Islet of Langerhans (tissue), 1 donor: ENCODE results near the gene P3H4.
"Not testable (repeated sequence)": the region's sequence is repeated elsewhere in the genome, so short reads cannot be mapped to it uniquely, and the experiment has no call there.

Source experiments
- FAIRE-seq: peaks from one replicate; lab custom pipeline; 2011; peaks lifted over from hg19 to GRCh38; lab: Jason Lieb, UNC

The P3H4 gene

DNA sequence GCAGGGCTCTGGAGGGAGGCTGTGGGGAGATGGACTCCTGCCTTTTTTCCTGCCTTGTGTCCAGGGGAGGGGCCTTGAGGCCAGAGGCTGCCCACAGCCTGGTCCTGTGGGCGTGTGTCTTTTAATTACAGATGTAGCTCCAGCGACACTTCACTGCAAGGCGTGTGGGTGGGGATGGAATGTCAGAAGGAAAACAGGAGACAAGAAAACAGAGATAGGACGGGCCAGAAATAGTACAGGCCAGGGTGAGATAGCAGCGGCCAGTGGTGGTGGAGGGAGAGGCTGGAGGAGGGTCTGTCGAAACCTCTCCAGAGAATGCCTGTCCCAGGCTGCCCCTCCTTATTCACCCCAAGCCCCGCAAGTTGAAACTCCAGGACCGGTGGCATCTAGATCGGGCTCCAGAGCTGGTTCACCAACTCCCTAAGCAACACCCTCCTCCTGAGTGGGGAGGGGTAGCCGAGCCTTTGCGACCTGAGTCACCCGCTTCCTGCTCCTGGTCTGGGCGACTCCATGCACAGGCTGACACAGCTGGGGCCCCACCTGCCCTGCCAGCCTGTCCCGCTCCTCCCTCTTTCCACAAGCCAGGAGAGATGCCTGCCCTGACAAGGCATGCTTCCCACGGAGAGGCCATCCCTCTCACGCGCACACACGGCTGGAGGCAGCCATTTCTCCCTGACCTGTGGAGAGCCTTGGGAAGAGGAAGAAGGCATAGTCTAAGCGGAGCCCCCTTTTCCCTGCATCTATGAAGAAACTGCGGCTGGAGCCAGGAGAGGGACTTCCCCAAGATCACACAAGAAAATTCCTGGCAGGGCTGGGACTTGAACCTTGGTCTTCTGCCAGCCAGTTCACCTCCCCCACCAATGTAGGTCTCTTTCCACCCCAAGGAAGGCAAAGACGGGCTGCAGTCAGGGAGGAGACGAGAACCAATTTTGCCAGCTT is 18.6 kb downstream of the P3H4 start:
- no peak for FAIRE-seq

DNA sequence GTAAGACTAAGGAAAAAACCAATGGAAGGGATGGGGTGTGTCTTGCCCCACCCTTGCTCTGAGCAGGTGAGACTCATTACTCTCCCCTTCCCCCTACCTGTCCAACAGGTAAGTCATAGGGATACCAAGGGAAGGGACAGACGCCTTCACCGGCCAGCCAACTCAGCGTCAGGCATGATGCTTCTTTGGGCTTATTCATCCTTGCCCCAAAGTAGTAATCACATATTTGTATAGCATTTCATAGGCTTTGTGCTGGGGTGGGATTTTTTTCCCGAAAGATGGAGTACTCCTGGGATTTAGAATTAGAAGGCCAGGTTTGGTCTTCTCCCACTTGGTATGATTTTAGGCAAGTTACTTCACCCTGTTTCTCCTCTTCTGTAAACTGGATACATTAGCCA is 24.7 kb downstream of the P3H4 start:
- FAIRE-seq = no peak

DNA sequence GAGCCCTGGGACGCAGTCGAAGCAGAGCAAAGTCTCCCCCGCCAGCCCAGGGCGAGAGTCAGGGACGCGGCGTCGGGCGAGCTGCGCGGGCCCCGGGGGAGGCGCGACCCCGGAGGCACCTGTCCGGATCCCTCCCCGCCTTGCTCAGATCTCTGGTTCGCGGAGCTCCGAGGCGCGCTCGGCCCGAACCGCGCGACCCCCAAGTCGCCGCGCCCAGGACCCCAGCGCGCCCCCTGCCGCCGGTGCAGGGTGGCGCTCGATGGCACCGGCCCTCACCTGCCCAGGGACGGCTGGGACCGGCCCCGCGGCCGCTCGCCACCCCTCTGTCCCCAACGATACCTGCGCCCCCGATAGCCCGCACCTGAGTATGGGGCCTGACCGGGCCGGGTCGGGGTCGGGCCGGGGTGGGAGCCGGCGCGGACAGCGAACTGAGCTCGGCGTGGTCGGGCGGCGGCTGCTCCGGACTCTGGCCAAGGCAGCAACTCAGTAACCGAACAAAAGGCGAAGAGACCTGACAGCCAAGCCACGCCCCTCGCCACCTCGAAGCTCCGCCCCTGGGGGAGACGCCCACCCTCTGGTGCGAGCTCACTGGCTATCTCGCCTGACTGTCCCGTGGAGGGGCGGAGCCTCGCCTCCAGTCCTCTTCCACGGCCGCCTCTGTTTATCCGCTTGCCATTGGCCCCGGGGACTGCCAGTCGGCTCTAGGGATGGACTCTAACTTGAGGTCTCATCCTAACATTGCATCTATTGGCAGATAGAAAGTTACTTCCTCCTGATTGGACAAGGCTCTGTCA is 25.3 kb downstream of the P3H4 start, which contains the start of gene JUP:
Gene JUP (minus strand): TSS at position 485 of the 794 bp plus-strand sequence. CDS start 14,857 bp downstream, outside the sequence.
- peak; percentile 98 for FAIRE-seq

DNA sequence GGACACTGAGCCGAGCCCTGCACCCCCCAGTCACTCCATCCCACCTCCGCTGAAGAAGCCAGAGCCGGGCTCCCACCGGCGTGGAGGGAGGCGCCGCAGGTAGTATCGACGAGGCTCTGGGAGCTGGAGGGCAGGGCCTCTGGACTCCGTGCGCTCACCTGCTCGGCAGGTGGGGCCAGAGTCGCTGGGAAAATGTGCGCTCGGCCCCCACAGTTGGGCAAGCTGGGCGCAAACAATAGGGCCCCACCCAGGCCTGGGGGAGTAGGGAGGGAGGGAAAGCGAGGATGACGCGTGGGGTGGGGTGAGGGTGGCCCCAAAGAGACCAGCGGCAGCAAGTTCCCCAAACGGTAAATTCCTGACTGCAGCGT is 25.9 kb downstream of the P3H4 start:
- no peak for FAIRE-seq

DNA sequence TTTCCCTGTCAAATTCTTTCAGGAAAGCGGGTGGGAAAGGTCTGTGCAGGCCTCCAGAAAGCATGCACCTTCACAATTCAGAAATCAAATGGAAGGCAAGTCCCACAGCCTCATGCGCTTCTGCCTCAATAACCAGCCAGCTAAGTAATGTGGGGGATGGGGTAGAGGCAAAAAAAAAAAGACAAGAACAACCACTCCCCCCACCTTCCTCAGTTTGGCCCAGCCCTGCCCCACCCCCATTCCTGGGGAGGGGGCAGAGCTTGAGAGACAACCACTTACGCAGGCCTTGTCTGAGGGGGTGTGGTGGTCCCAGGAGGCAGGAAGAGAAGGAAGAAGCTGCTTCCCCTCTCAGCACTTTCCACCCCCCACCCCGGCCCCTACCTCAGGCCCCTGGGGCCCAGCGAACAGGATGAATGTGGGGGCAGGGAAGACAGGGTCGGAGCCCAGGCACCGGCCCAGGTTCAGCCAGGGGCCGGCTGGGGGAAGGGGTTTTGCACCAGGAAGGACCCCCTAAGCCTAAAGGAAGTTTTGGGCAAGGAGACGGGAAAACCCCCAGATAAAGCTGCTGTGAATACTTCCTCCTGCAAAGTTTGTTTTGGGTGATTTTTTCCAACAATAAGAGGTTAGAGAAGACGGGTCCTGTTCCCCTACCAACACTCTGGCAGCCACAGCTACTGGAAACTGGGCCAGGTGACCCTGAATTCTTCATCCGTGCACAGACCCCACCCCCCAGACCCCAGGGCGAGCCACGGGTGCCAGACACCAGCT is 26.5 kb downstream of the P3H4 start:
- no peak for FAIRE-seq

DNA sequence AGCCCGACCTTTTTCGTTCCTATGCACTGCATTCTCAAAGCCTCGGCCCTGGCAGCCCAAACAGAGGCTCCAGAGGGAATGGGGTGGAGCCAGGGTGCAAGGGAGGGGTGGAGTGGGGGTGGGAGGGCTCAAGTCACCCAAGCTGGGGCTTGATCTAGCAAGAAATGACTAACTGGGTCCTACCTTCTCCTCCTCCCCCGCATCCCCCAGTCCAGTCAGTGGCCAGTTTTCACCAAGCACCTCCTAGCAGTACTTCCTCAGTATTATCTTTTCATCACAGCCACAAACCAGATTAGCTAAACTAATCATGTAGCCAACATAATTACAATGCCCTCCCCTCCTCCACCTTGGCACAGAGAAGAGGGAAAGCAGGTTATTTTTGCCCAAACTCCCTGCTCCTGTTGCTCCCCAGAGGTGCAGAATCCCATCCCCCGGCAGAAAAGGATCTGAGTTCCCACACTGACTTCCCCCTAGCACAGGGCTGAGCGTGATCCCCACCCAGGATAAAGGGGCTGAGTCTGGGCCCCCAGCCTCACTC is 27.5 kb downstream of the P3H4 start:
- no peak for FAIRE-seq

DNA sequence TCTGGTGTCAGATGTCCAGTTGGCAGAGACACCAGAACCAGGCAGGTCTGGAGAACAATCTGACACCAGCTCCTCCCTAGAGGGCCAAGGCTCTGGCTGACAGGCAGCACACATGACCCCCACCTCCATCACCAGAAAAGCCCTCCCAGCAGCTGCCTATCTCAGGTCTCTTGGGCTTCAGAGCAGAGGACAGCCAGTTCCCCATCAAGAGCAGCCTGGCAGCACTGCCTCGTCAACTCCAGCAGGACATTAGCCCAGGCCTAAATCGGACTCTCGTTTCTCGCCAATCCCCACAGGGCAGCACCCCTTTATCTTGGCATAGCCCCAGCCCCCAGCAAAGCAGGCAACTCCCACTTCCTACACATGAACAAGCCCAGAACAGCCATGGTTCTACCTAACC is 29.6 kb downstream of the P3H4 start:
- FAIRE-seq = no peak

DNA sequence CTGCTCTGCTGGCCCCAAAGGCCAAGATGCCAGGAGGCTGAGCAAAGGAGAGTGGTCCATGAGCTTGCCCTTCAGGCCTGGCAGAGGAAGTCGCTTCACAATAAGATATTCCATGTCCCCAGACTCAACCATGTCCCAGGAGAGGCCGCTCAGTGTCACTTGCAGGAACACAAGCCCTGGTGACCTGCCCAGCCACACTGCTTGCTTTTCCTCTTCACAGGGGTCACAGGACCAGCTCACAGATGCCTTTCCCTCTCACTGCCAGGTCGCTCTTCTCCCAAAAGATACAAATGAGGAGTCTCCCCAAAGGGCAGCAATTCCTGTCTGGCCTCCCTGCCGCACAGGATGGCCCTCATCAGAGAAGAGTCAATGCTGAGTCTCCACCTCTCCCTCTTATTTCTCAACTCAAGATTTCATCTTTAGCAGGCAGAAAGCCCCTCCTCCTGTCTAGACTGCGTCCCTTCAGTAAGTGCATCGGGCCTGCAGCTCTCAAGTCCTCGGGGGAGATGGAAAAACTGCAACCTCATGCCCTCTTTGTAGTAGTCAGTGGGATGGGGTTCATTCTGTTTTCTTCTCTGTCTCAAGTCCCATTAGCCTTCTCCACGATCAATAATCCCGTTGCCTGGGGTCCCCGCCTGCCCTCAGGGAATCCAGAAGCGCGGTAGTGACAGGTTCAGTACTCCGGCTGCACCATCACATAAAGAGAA is 30.2 kb downstream of the P3H4 start:
- no peak for FAIRE-seq

DNA sequence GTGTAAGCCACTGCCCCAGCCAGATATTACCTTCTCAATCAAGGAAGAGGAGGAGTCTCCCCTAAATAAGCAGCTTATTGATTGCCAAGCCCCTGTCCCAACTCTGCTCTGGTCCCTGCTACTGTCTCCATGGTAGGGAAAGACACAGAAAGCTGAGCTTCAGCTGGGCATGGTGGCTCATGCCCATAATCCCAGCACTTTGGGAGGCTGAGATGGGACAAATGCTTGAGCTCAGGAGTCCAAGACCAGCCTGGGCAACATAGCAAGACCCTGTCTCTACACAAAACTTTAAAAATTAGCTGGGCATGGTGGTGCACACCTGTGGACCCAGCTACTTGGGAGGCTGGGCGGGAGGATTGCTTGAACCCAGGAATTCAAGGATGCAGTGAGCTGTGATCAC is 31.8 kb downstream of the P3H4 start:
- FAIRE-seq = no peak

DNA sequence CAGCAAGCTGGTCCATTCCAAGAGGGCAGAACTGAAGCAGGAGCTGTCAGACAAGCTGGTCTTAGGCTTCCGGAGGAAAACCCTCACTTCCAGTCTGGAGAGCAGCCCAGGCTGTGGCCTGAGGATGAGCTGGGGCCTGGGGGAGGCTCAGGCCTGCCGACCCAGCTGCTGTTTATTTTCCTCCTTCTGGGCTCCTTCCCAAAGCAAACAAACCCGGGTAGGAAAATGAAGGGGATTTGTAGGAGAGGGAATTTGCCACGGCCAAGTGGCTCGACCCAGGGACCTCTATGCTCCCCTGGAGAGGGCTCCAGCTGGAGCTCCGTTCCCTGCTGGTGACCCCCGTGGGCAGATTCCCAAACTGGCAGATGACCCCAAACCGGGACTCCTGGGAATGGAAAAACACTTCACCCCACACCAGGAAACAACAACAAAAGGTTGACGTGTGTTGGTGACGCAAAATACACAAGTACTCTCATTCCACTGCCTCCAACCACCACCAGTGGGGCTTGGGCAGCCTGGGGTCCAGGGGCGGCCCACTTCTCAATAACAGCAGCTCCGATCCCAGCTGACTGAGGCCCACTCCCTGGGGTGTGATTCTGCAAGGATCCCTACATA is 34.1 kb downstream of the P3H4 start:
- FAIRE-seq = peak; percentile 82

DNA sequence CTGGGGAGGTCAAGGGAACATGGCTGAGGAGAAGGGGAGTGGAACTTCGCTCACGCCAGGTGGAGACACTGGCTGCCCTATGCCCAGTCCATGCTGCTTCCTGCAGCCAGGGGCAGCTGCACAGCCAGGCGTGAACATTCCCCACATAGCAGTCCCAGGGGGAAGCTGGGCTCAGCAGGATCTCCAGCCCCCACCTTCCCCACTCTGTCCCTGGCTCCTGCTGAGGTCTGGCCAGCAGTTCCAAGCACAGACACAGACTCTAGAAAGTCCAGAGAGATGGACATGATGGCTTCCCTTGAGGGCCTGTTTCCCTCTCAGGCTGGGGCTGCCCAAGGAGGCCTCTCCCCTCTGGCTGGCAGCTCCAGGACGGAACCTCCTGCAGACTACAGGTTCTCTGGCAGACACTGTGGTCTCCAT is 34.6 kb downstream of the P3H4 start:
- FAIRE-seq = no peak

DNA sequence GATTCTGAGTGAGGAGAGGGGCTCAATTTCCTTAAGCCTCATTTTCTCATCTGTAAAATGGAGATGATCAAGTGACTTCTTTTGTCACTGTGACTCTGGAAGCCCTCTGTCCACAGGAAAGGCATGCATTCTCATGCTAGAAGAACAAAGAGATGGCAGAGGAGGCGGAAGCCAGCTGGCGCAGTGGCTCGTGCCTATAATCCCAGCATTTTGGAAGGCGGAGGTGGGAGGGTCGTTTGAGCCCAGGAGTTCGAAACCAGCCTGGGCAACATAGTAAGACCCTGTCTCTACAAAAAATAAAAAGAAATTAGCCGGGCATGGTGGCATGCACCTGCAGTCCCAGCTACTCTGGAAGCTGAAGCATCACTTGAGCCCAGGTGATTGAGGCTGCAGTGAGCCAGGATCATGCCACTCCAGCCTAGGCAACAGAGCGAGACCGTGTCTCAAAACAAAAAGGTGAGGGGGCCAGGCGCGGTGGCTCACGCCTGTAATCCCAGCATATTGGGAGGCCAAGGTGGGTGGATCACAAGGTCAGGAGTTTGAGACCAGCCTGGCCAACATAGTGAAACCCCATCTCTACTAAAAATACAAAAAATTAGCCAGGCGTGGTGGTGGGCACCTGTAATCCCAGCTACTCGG is 35.4 kb downstream of the P3H4 start:
- not testable (repeated sequence) for FAIRE-seq

DNA sequence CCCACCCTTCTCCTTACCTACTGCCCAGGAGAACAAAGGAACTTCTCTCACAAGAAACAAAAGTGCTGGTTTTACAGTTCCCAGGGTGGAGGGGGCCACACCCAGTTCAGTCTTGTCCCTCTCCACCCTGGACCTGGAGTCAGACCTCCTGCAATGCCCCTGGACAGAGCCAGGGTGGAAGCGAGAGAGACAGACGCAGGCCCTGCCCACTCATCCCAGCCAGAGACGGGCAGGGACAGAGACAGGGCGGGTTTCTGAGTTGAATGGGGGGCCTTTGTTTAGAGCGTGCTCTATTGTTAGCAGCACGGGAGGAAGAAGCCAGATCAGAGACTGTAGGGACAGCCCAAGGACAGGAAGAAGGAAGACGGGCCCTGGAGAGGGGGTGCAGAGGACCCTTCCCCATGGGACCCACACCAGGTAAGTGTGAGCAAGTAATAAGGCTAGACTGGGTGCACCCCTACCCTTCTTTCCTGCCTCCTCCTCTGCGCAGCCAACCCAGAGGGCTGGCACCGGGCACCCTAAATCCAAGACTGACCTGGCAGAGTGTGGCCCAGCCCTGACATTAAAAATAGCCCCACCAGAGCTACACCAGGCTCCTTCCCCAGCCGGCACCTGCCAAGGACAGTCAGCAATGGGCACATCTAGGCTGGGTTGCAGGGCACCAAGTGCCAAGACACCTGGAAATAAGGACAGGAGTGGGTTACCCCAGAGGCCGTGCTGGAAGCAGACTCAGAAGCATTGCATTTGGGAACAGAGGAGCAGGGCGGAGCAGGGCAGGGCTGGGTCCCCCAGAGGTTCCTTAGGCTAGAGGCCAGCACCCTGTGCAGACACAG is 36.1 kb downstream of the P3H4 start:
- no peak for FAIRE-seq

DNA sequence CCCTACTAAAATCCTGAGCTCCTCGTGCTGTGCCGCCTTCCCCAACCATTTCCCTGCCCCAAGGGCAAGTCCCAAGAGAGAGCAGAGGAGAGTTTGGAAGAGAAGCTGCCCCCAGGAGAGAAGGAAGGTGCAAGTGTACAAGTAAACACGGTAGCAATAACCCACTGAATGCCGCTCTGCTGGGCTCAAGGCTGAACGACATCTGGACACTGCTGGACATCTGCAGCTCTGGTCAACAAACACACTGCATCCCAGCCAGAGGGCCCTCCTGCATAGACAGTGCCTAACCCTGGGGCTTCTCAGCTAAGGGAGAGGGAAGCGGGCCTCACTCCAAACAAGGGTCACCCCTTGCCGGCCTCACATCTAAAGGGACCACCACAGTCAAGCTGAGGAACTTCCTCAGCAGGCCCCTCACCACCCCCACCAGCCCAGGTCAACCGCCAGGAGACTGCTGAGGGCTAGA is 38.0 kb downstream of the P3H4 start:
- no peak for FAIRE-seq

DNA sequence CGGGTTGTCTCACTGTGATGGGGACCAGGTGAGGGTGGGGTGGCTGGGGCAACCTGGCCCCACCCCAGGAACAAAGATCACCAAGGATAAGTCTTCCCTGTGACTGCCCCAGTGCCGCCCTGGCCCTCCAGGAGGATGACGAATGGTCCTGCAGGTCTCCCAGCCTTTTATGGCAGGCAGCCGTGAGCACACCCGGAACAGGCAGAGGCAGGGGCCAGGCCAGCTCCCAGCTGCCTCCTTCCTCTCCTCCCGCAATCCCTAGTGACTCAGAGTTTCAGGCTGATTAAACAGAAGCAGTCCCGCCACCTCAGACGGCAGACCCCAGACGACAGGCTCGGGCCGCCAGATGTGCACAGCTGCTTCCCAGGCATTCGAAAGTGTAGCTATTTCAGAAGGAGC is 38.6 kb downstream of the P3H4 start:
- FAIRE-seq = no peak

DNA sequence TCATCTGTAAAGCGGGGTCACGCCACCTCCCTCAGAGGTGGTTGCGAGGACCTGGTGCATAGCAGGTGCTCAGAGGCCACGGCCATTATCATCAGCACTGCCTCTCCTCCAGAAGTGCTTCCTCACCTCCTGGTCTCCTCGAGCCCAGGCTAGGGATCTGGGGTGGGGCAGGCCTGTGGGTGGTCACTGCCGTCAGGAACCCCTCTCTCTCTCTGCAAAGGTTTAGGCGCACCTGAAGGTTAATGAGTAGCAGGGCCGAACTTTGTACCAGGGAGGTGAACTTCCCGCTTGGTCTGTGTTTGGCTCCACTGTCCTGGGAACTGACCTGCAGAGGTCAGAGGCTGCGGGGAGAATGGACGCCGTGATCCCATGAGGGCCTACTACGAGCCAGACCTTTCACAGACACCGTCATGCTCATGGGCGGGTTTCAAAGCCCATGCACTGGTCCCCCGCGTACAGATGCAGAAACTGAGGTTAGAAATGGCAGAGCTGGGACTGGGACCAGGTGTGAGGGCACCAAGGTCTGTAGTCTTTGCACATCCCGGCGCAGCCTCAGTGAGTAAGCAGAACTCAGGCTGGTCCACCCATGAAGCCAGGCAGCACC is 39.1 kb downstream of the P3H4 start:
- no peak for FAIRE-seq

DNA sequence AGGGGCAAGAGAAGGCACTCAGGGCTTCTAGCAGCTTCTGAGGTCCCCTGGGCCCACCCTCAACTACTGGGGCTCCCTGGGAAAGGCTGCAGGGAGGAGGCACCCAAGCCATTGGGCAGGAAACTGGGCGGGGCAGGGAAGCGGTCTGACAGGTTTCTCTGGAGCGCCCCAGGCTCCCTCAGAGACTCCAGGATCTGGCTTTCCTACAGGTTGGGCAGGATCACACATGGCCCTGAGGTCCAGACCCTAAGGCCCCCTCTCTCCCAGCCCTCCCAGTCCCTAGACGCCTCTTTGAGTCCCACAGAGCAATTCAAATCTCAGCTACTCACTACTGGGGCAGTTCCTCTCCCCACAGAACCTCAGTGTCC is 39.5 kb downstream of the P3H4 start:
- FAIRE-seq = no peak

DNA sequence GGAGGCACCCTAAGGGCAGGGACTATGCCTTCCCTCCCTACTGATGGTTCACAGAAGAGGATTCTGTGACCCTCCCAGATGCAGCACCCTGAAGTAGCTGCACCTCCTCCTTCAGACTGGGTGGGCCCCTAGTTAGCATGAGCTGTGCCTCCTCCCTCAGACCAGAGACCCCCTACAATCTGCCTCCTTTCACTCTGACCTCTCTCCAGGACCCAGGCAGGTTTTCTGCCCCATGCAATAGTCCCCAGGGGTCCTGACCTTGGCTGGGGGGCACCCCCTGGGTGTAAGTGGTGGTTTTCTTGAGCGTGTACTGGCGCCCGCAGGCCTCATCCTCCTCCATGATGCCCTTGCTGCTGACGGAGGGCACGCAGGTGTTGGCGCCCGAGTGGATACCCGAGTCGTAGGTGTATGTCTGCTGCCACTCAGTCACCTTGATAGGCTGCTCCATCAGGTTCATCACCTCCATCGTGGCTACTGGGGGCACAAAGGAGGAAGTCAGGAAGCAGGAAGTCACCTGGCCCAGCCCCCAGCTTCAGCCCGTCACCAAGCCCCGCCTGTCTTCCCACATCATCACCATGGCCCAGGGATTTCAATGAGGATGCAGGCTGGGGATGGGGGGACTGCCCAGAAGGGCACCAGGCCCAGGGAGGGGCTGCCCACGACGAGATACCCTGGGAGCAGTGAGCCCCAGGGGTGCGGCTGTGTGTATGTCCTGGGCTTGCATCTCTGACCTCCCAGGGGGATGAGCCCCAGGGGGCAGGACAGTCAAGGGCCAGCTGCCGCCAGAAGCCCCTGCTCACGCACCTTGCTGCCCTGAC is 40.2 kb downstream of the P3H4 start:
- no peak for FAIRE-seq
